ENCODE measurements around the gene YBEY. TPM values are rescaled to one million over a fixed set of nuclear protein-coding genes. Genes with fewer than 3 reads are reported as not detected.

The YBEY gene
- total RNA-seq, 6 donors from 2014 or later: 7.7 to 26.2 (median 10.8) TPM

DNA sequence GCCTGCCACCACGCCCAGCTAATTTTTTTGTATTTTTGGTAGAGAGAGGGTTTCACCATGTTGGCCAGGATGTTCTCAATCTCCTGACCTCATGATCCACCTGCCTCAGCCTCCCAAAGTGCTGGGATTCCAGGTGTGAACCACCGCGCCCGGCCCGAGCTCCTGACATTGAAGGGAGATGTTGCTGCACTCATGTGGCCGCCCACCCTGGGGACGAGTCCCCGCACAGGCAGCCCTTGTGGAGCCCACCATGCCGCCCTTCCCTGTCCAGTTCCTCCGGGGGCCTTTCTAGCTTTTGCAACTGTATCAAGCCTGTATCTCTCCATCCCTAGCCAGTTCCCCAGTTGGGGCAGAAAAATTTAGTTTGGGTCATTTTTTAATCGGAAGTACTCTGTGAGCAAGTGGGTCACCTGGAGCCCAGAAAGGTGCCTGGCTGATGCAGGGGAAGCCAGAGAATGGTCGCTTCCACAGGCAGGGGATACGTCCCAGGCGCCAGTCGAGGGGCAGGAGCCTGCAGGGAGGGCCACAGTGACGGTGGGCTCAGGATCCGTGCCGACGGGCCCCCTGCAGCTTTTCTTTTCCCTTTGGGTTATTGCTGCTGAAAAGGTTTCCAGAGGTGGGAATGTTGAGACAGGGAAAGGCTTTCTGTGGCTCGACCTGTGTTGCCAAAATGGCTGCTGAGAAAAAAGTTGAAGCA lies 58.2 kb downstream of the YBEY start:
- no peaks in the 10 kb centered on the region for H3K4me1 ChIP-seq
- H3K9me3 ChIP-seq: no peaks in the 10 kb centered on the region
- no peak overlapping the region for H3K4me3 ChIP-seq
- H3K27me3 ChIP-seq: no peaks in the 10 kb centered on the region
- 92 to 93% methylated on average over 15 to 20 of the region's 20 CpGs for WGBS, 2 donors
- no peak overlapping the region for H3K27ac ChIP-seq
- no peak for DNase-seq
- TF ChIP-seq POLR2A (IDR thresholded peaks at IDR 0.05): no peak
- TF ChIP-seq, protein P1, sequence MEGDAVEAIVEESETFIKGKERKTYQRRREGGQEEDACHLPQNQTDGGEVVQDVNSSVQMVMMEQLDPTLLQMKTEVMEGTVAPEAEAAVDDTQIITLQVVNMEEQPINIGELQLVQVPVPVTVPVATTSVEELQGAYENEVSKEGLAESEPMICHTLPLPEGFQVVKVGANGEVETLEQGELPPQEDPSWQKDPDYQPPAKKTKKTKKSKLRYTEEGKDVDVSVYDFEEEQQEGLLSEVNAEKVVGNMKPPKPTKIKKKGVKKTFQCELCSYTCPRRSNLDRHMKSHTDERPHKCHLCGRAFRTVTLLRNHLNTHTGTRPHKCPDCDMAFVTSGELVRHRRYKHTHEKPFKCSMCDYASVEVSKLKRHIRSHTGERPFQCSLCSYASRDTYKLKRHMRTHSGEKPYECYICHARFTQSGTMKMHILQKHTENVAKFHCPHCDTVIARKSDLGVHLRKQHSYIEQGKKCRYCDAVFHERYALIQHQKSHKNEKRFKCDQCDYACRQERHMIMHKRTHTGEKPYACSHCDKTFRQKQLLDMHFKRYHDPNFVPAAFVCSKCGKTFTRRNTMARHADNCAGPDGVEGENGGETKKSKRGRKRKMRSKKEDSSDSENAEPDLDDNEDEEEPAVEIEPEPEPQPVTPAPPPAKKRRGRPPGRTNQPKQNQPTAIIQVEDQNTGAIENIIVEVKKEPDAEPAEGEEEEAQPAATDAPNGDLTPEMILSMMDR (IDR thresholded peaks at IDR 0.05): no peak
- peaks cover 14 to 59% (median 41%) of the 10 kb centered on the region in 4 donors for H3K36me3 ChIP-seq
- ATAC-seq (ENCODE audit: low FRiP score in 2 of 2): no peak

DNA sequence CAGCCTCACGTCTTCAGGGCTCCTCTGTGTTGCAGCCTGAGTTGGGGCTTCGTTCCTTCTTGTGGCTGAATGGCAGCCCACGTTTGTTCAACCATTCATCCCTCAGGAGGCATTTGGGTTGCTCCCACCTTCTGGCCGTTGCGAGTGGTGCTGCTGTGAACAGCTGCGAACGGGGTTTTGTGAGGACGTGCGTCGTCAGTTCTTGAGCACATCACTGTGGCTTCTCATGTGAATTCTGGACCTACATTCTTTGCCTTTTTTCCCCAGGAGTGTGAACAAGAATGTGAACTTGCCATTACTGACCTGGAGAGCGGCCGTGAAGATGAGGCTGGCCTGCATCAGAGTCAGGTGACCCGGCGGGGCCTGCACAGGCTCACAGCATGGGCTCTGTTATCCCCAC lies 59.7 kb downstream of the YBEY start:
- peak in 1 of 2 donors; percentile 64 for DNase-seq

DNA sequence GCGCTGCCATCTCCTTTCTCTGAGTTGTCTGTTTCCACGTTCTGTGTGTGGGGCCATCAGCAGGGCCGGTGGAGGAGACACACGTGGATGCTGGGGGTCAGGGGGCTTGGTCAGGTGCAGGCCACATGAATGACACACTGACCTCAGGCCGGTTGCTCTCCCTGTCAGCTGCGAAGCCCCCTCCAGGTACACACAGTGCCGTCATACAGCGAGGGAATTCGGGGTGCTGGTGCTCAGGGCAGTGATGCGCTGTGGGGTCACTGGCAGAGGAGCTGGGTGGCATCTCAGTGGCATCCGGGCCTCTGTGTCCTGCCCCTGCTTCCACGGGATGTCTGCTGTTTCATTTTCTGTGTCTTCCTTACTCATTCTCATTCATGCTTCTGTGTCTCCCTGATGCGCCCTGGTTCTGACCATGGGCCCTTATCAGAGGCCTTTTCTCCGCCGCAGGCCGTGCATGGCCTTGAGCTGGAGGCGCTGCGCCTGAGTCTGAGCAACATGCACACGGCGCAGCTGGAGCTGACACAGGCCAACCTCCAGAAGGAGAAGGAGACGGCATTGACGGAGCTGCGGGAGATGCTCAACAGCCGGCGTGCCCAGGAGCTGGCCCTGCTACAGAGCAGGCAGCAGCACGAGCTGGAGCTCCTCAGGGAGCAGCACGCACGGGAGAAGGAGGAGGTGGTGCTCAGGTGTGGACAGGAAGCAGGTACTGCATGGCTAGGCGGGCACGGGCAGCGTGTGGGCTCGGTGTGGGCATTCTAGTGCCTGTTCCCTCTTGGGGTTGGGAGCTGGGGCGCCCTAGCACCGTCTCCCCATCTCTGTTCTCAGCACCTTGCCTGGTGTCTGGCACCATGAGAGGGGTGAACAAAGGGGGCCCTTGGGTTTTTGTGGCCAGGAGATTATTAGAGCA lies 60.4 kb downstream of the YBEY start:
- DNase-seq (peak in 1 of 2 donors; percentile 55), ATAC-seq (ENCODE audit: low FRiP score in 2 of 2) (no peak)
- Histone ChIP-seq H3K4me1 (no peaks in the 10 kb centered on the region), H3K4me3 (no peak overlapping the region), H3K27me3 (no peaks in the 10 kb centered on the region), H3K27ac (no peak overlapping the region), H3K9me3 (no peaks in the 10 kb centered on the region), H3K36me3 (peaks cover 31 to 69% (median 55%) of the 10 kb centered on the region in 4 donors)
- WGBS, 2 donors: 93 to 96% methylated on average over 32 to 34 of the region's 34 CpGs
- TF ChIP-seq, protein P1 (IDR thresholded peaks at IDR 0.05): no peak
- no peak for TF ChIP-seq POLR2A (IDR thresholded peaks at IDR 0.05)
- TF ChIP-seq POLR2AphosphoS5 (IDR thresholded peaks at IDR 0.05): no peak
- no peak for TF ChIP-seq EP300 (IDR thresholded peaks at IDR 0.05)

More for the DNA sequence above, 59.7 kb downstream of the YBEY start:
- no peaks in the 10 kb centered on the region for H3K4me1 ChIP-seq
- no peak overlapping the region for H3K27ac ChIP-seq
- WGBS, 2 donors: 92 to 94% methylated on average over 14 of the region's 14 CpGs
- no peaks in the 10 kb centered on the region for H3K27me3 ChIP-seq
- H3K4me3 ChIP-seq: no peak overlapping the region
- H3K9me3 ChIP-seq: no peaks in the 10 kb centered on the region
- ATAC-seq (ENCODE audit: low FRiP score in 2 of 2): no peak
- TF ChIP-seq POLR2AphosphoS5 (IDR thresholded peaks at IDR 0.05): no peak
- no peak for TF ChIP-seq EP300 (IDR thresholded peaks at IDR 0.05)
- no peak for TF ChIP-seq POLR2A (IDR thresholded peaks at IDR 0.05)
- TF ChIP-seq, protein P1 (IDR thresholded peaks at IDR 0.05): no peak
- peaks cover 27 to 62% (median 49%) of the 10 kb centered on the region in 4 donors for H3K36me3 ChIP-seq

DNA sequence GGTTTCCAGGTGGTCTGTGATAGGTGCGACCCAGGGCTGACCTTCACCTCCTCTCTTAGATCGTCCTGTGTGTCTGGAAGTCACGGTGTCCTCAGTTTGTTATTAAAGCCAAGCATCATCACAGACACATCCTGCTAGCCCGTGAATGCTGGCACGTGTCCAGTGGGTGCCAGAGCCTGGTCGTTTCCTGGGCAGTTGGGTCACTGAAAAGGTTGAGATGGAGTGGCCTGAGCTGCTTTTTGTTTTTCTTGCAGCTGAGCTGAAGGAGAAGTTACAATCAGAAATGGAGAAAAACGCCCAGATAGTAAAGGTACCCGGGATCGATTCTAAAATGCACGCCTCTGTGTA lies 61.0 kb downstream of the YBEY start:
- WGBS, 2 donors: 70 to 79% methylated on average over 10 of the region's 10 CpGs
- no peak overlapping the region for H3K27ac ChIP-seq
- H3K9me3 ChIP-seq: no peaks in the 10 kb centered on the region
- H3K4me1 ChIP-seq: no peaks in the 10 kb centered on the region
- TF ChIP-seq POLR2AphosphoS5 (IDR thresholded peaks at IDR 0.05) (no peak), POLR2A (IDR thresholded peaks at IDR 0.05) (no peak), EP300 (IDR thresholded peaks at IDR 0.05) (no peak)
- TF ChIP-seq, protein P1 (IDR thresholded peaks at IDR 0.05): no peak
- no peak overlapping the region for H3K4me3 ChIP-seq
- peaks cover 32 to 75% (median 61%) of the 10 kb centered on the region in 4 donors for H3K36me3 ChIP-seq
- no peak for ATAC-seq (ENCODE audit: low FRiP score in 2 of 2)
- DNase-seq: no peak
- no peaks in the 10 kb centered on the region for H3K27me3 ChIP-seq

Other genes with a start within 250 kb of the YBEY start
- 100 to 1,000 TPM; 105 to 522 (median 304) TPM for gene COL6A2, start 188.2 kb upstream of the YBEY start, total RNA-seq
- under 1 TPM in 2 of 6 donors, not detected in 4; 0.69 to 0.98 TPM for gene FTCD, start 130.8 kb upstream of the YBEY start, total RNA-seq
- gene SPATC1L, start 101.9 kb upstream of the YBEY start, total RNA-seq: 10 to 100 TPM in 3 of 6 donors, 1 to 10 TPM in 2, under 1 TPM in 1; 0.91 to 22.0 (median 7.2) TPM
- 100 to 1,000 TPM in 5 of 6 donors, 10 to 100 TPM in 1; 71.7 to 266 (median 135) TPM for gene LSS, start 57.6 kb upstream of the YBEY start, total RNA-seq
- gene MCM3AP, start 731 bp upstream of the YBEY start, total RNA-seq: 100 to 1,000 TPM in 2 of 6 donors, 10 to 100 TPM in 4; 93.3 to 226 (median 98.4) TPM
- gene C21orf58, start 37.5 kb downstream of the YBEY start, total RNA-seq: 10 to 100 TPM in 2 of 6 donors, 1 to 10 TPM in 4; 3.2 to 35.6 (median 6.7) TPM
- gene PCNT, start 37.8 kb downstream of the YBEY start, total RNA-seq: 100 to 1,000 TPM in 1 of 6 donors, 10 to 100 TPM in 5; 24.9 to 130 (median 44.4) TPM
- gene DIP2A, start 172.5 kb downstream of the YBEY start, total RNA-seq: 100 to 1,000 TPM in 1 of 6 donors, 10 to 100 TPM in 5; 22.6 to 144 (median 43.0) TPM

Measured in upper lobe of left lung (tissue), 6 donors.